GM12875 (cell line): ENCODE data around the gene MEF2D.
A peak's percentile ranks its signal among the peaks of the same experiment; 100 is the strongest.

Source experiments
- H3K4me3 ChIP-seq: one replicate; pipeline ENCODE4 v1.5.1; 2011; ENCODE audit warnings: low read depth, low read length, control low read depth
- CTCF ChIP-seq: IDR thresholded peaks from 2 replicates; pipeline ENCODE4 v1.5.1; 2011; ENCODE audit warnings: low read depth, mild to moderate bottlenecking, control low read depth, inconsistent platforms, low read length, moderate library complexity, borderline replicate concordance; ENCODE audit not compliant: insufficient read depth

Gene MEF2D

GRCh38 chr1:156481527-156481926 lies 19.0 kb downstream of the MEF2D start:
- H3K4me3 ChIP-seq = no peak overlapping the region
- no peak for TF ChIP-seq CTCF

GRCh38 chr1:156480411-156481192 lies 20.0 kb downstream of the MEF2D start:
- no peak overlapping the region for H3K4me3 ChIP-seq
- peak; percentile 90 for TF ChIP-seq CTCF

GRCh38 chr1:156480016-156480370 lies 20.6 kb downstream of the MEF2D start:
- H3K4me3 ChIP-seq = no peak overlapping the region
- TF ChIP-seq CTCF = no peak

- no peak for TF ChIP-seq CTCF
Observed at GRCh38 chr1:156479093-156480015, 21.2 kb downstream of the MEF2D start.

GRCh38 chr1:156478250-156478627 lies 22.3 kb downstream of the MEF2D start:
- TF ChIP-seq CTCF = no peak
- no peak overlapping the region for H3K4me3 ChIP-seq

More at GRCh38 chr1:156479093-156480015, 21.2 kb downstream of the MEF2D start:
- no peak overlapping the region for H3K4me3 ChIP-seq

- no peak overlapping the region for H3K4me3 ChIP-seq
- no peak for TF ChIP-seq CTCF
Observed at GRCh38 chr1:156477526-156478249, 22.9 kb downstream of the MEF2D start.
